ENCODE data around the gene PPM1B. TPM values are rescaled to one million over a fixed set of nuclear protein-coding genes. Genes with fewer than 3 reads are reported as not detected.

Gene PPM1B
- total and polyA plus RNA-seq, 2 donors (not counting 3 experiments of a cell fraction or from before 2014, with no cell fraction given): 8.0 to 24.1 TPM

DNA sequence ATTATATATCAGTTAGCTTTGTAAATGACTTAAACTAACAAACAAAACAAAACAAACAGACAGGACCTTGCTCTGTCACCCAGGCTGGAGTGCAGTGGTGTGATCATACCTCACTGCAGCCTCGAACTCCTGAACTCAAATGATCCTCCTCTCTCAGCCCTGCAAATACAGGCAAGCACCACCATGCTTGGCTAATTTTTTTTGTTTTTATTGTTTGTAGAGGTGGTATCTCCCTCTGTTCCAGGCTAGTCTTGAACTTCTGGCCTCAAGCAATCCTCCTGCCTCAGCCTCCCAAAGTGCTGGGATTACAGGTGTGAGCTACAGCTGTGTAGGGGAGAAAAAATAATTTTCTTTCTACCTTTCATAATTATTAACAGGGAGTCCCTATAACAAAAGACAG is 33.8 kb upstream of the PPM1B start:
- ChIA-PET POLR2A (no interaction called here), CTCF (no interaction called here)
- no peaks in the 10 kb centered on the region for H3K9me1 ChIP-seq (replicated peaks; ENCODE audit: control insufficient read depth, extremely low read depth, insufficient read depth, low read length)
- no TSS peak for BruUV-seq (replicated peaks)
- no peak overlapping the region for H3K4me2 ChIP-seq (ENCODE audit: insufficient read depth, low read length)
- H3K9me3 ChIP-seq (replicated peaks; ENCODE audit: control insufficient read depth, insufficient read depth, low read length): no peaks in the 10 kb centered on the region
- H2AFZ ChIP-seq (ENCODE audit: low read depth, low read length): no peak overlapping the region
- dilution Hi-C loops (cut with MboI; ENCODE audit: extremely low pct_ligation_motif_present, low sequenced_read_pairs): no loop called here
- FAIRE-seq (no peak), DNase-seq (ENCODE audit: low read depth, low spot score) (no peak)
- intact Hi-C loops (cut with micrococcal nuclease): no loop called here
- no peaks in the 10 kb centered on the region for H4K20me1 ChIP-seq (replicated peaks; ENCODE audit: control insufficient read depth, extremely low read depth, insufficient read depth, low read length)
- no peak for TF ChIP-seq POLR2AphosphoS5 (IDR thresholded peaks at IDR 0.05; ENCODE audit: insufficient read depth, low read depth, low read length)
- TF ChIP-seq, protein P1, sequence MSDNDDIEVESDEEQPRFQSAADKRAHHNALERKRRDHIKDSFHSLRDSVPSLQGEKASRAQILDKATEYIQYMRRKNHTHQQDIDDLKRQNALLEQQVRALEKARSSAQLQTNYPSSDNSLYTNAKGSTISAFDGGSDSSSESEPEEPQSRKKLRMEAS (IDR thresholded peaks at IDR 0.05; ENCODE audit: insufficient read depth, insufficient read length): no peak
- no peak for TF ChIP-seq JUN (IDR thresholded peaks at IDR 0.05; ENCODE audit: borderline replicate concordance, insufficient read depth, insufficient read length, low read depth)
- no peak for TF ChIP-seq MYC (IDR thresholded peaks at IDR 0.05; ENCODE audit: low read depth, low read length)
- TF ChIP-seq EZH2 (IDR thresholded peaks at IDR 0.05; ENCODE audit: borderline replicate concordance, low read depth, low read length, severe bottlenecking): no peak
- TF ChIP-seq, protein P2, sequence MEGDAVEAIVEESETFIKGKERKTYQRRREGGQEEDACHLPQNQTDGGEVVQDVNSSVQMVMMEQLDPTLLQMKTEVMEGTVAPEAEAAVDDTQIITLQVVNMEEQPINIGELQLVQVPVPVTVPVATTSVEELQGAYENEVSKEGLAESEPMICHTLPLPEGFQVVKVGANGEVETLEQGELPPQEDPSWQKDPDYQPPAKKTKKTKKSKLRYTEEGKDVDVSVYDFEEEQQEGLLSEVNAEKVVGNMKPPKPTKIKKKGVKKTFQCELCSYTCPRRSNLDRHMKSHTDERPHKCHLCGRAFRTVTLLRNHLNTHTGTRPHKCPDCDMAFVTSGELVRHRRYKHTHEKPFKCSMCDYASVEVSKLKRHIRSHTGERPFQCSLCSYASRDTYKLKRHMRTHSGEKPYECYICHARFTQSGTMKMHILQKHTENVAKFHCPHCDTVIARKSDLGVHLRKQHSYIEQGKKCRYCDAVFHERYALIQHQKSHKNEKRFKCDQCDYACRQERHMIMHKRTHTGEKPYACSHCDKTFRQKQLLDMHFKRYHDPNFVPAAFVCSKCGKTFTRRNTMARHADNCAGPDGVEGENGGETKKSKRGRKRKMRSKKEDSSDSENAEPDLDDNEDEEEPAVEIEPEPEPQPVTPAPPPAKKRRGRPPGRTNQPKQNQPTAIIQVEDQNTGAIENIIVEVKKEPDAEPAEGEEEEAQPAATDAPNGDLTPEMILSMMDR (IDR thresholded peaks at IDR 0.05; ENCODE audit: extremely low read depth in 1 of 2, insufficient read depth in 1 of 2, low read depth in 1 of 2, low read length in 2 of 2): no peak
- no peak for TF ChIP-seq FOS (IDR thresholded peaks at IDR 0.05; ENCODE audit: borderline replicate concordance, insufficient read depth, low read length)
- no peak for TF ChIP-seq GATA2 (IDR thresholded peaks at IDR 0.05; ENCODE audit: insufficient read depth, insufficient read length, low read depth, low read length)
- TF ChIP-seq POLR2A (IDR thresholded peaks at IDR 0.05; ENCODE audit: low read depth, low read length): no peak
- H3K4me3 ChIP-seq (replicated peaks in 1 of 3; ENCODE audit: insufficient read depth in 1 of 3, low read depth in 1 of 3, low read length in 3 of 3): no peak overlapping the region
- no peaks in the 10 kb centered on the region for H3K4me1 ChIP-seq (ENCODE audit: control insufficient read depth, extremely low read depth, insufficient read depth, low read length)
- no peak overlapping the region for H3K9ac ChIP-seq (replicated peaks; ENCODE audit: extremely low read depth, insufficient read depth, low read length)
- peaks cover 5 to 10% of the 10 kb centered on the region in 2 experiments for H3K27me3 ChIP-seq (ENCODE audit: control insufficient read depth in 2 of 2, insufficient read depth in 2 of 2, low read length in 2 of 2)
- no peaks in the 10 kb centered on the region for H3K36me3 ChIP-seq (ENCODE audit: control insufficient read depth in 2 of 2, extremely low read depth in 1 of 2, insufficient read depth in 2 of 2, low read length in 2 of 2)
- H3K27ac ChIP-seq (ENCODE audit: insufficient read depth, low read depth, low read length): no peak overlapping the region
- no peaks in the 10 kb centered on the region for H3K79me2 ChIP-seq (ENCODE audit: control insufficient read depth, insufficient read depth, low read length)

Measured in endothelial cell of umbilical vein (primary cell).